Heart right ventricle (tissue), 16 donors: ENCODE measurements around the gene CDH13. TPM values are rescaled to one million over a fixed set of nuclear protein-coding genes. Genes with fewer than 3 reads are reported as not detected.

Experiments used
- ATAC-seq, 8 donors: fragments of 200-7000 bp; cut with Tn5 transposase; one replicate each; pipeline ENCODE4 v1.9.1; 2020; ENCODE audit warnings: mild to moderate bottlenecking in 8 of 8, moderate library complexity in 8 of 8, moderate number of reproducible peaks in 1 of 8
- DNase-seq, 2 donors: peaks; one replicate each; pipeline ENCODE4 v3.0.0-alpha.2; 2020
- H3K27ac ChIP-seq, 10 donors: fragments of 200-600 bp; sonication (generic) in 2 of 10; one replicate each; pipeline versions ENCODE4 v1.5.0 to v1.8.0; 2020 to 2022; ENCODE audit warnings: mild to moderate bottlenecking in 3 of 10
- H3K27me3 ChIP-seq, 7 donors: fragments of 200-600 bp; one replicate each; pipeline ENCODE4 v1.8.0; 2021 to 2022; ENCODE audit warnings: mild to moderate bottlenecking in 2 of 7
- H3K36me3 ChIP-seq, 9 donors: fragments of 200-600 bp; sonication (generic) in 1 of 9; one replicate each; pipeline versions ENCODE4 v1.5.0 to v1.8.0; 2020 to 2022; ENCODE audit warnings: mild to moderate bottlenecking in 2 of 9
- H3K4me1 ChIP-seq, 9 donors: fragments of 200-600 bp; sonication (generic) in 1 of 9; one replicate each; pipeline versions ENCODE4 v1.5.0 to v1.8.0; 2020 to 2022; ENCODE audit warnings: mild to moderate bottlenecking in 4 of 9
- H3K4me3 ChIP-seq, 10 donors: fragments of 200-600 bp; sonication (generic) in 2 of 10; one replicate each; pipeline versions ENCODE4 v1.5.0 to v1.8.0; 2020 to 2022; ENCODE audit warnings: mild to moderate bottlenecking in 7 of 10, moderate library complexity in 2 of 10
- H3K9me3 ChIP-seq, 11 donors: fragments of 200-600 bp in 10 of 11; sonication (generic) in 2 of 11; one replicate each; pipeline versions ENCODE4 v1.5.0 to v1.8.0; 2013 to 2022; ENCODE audit warnings: mild to moderate bottlenecking in 2 of 11, control low read depth in 1 of 11, moderate library complexity in 1 of 11
- WGBS, 2 donors: extraction: QIAGEN DNeasy Blood & Tissue Kit; methylation state at CpG; one replicate each; pipeline ENCODE4 v1.1.7; 2013; ENCODE audit warnings: inconsistent platforms in 1 of 2; 5-methylcytosine and 5-hydroxymethylcytosine counted together
- intact Hi-C, 10 donors: fragments of 100-400 bp; cut with DNase I; formaldehyde crosslinking; loops; one replicate each; pipeline versions ENCODE4 v1.11.1 to v1.14.2; 2022
- polyA plus RNA-seq, 2 donors: library from polyadenylated mRNA; stranded (reverse); fragments of 200-250 nt; gene quantifications; one replicate each; pipeline ENCODE4 v1.2.3, GENCODE V29; 2013
- total RNA-seq, 10 donors: library from RNA; stranded (reverse); fragmentation: NEBNext Ultra II Directional in 3 of 10; extraction: Animal tissue kit (Norgen Biotek cat#: 25700) in 3 of 10; gene quantifications; one replicate each; pipeline versions ENCODE4 v1.2.1 to v1.2.4, GENCODE V29; 2021 to 2023
- TF ChIP-seq, protein P1 (sequence below), 9 donors: fragments of 200-600 bp; sonication (generic) in 2 of 9; IDR thresholded peaks; one replicate each; pipeline versions ENCODE4 v1.5.0 to v1.8.0; 2021 to 2022; ENCODE audit warnings: antibody characterized with exemption in 9 of 9, mild to moderate bottlenecking in 5 of 9, moderate library complexity in 1 of 9
- donor health status: Arrhythmogenic right ventricular cardiomyopathy.
- donor health status: ischemic (EF 13 %, LVEDD 7.1; RV severe dilation, severe dysfunction).
- donor health status: healthy with polysubstance abuse.
- donor health status: DM: no; HTN: yes; CAD: no.
- donor health status: DM: no; HTN: no; CAD: no.
- donor health status: ischemic (EF 25% LVEDD 6.9; RV normal size, moderate dysfunction).
- donor health status: ischemic (EF 25% LVEDD 5.7; RV mildly dilated, moderate dysfunction).
- donor health status: healthy.
- donor health status: DM: yes; HTN: yes; CAD: no.
- donor health status: Ischemic cardiomyopathy.
- donor health status: ischemic (EF 35%, LVEDD 5.7; RV mildly dilated, moderate dysfunction).
- donor health status: nonischemic (EF 11% LVEDD 7.7; RV severe dilation, severe dysfunction).
- donor health status: DM: yes; HTN: yes; CAD: no.
- donor health status: PGD.
- donor health status: ischemic (EF 29% LVEDD 5.4; RV normal size, mild dysfunction).
- donor health status: nonischemic (EF 23%, LVEDD 6.1; RV moderate dilation, normal function).

CDH13 gene
- total and polyA plus RNA-seq, 12 donors: 15.5 to 221 (median 168) TPM

- WGBS, 2 donors: 40 to 48% methylated on average over 5 of the region's 5 CpGs
- no peaks in the 10 kb centered on the region for H3K36me3 ChIP-seq
- DNase-seq (peak in 1 of 2 donors; percentile 33), ATAC-seq (peak in 7 of 8 donors; percentile 69 to 92 (median 87))
- TF ChIP-seq, protein P1, sequence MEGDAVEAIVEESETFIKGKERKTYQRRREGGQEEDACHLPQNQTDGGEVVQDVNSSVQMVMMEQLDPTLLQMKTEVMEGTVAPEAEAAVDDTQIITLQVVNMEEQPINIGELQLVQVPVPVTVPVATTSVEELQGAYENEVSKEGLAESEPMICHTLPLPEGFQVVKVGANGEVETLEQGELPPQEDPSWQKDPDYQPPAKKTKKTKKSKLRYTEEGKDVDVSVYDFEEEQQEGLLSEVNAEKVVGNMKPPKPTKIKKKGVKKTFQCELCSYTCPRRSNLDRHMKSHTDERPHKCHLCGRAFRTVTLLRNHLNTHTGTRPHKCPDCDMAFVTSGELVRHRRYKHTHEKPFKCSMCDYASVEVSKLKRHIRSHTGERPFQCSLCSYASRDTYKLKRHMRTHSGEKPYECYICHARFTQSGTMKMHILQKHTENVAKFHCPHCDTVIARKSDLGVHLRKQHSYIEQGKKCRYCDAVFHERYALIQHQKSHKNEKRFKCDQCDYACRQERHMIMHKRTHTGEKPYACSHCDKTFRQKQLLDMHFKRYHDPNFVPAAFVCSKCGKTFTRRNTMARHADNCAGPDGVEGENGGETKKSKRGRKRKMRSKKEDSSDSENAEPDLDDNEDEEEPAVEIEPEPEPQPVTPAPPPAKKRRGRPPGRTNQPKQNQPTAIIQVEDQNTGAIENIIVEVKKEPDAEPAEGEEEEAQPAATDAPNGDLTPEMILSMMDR (IDR thresholded peaks at IDR 0.05): no peak
- no peaks in the 10 kb centered on the region for H3K9me3 ChIP-seq
- peak overlapping the region in 8 of 10 donors; percentile 30 to 69 (median 61) for H3K27ac ChIP-seq
- peaks cover 0 to 21% (median 6%) of the 10 kb centered on the region in 9 donors for H3K4me1 ChIP-seq
- H3K4me3 ChIP-seq: peak overlapping the region in 6 of 10 donors; percentile 5 to 32 (median 21)
- H3K27me3 ChIP-seq: no peaks in the 10 kb centered on the region
- intact Hi-C loops: loop anchor here in 1 of 10 donors (10.0 kb wide), 1 partner anchor 241 kb away; no protein-coding TSS in a partner anchor
These were observed 369.2 kb downstream of the CDH13 start for GRCh38 chr16:82995924-82996441.

- no peaks in the 10 kb centered on the region for H3K27me3 ChIP-seq
- peak overlapping the region in 1 of 10 donors; percentile 63 for H3K27ac ChIP-seq
- DNase-seq (no peak), ATAC-seq (no peak)
- no peak overlapping the region for H3K4me3 ChIP-seq
- intact Hi-C loops: loop anchor here in 1 of 10 donors (10.0 kb wide), 1 partner anchor 242 kb away; no protein-coding TSS in a partner anchor
- TF ChIP-seq, protein P1 (IDR thresholded peaks at IDR 0.05): no peak
- H3K4me1 ChIP-seq: peaks cover 0 to 21% (median 6%) of the 10 kb centered on the region in 9 donors
- 88 to 96% methylated on average over 4 of the region's 4 CpGs for WGBS, 2 donors
- H3K9me3 ChIP-seq: no peaks in the 10 kb centered on the region
- no peaks in the 10 kb centered on the region for H3K36me3 ChIP-seq
These were observed 370.0 kb downstream of the CDH13 start for GRCh38 chr16:82996814-82997213.

DNA sequence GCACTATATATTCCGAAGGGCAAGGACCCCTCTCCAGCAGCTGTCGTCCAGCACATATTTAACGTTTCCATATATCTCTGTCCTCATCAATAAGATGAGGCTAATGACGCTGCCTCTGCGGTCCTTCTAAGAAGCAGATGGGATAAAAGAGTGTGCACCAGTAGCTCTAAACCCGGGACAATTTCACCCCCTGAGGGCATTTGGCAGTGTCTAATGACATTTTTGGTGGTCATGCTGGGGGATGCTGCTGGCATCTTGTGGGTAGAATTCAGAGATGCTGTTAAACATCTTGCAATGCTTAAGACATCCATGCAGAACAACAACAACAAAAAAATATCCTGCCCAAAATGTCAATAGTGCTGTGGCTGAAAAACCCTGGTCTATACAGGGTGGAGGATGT is 372.9 kb downstream of the CDH13 start:
- Histone ChIP-seq H3K4me3 (no peak overlapping the region), H3K27ac (no peak overlapping the region), H3K9me3 (no peaks in the 10 kb centered on the region), H3K4me1 (peaks cover 0 to 30% (median 12%) of the 10 kb centered on the region in 9 donors), H3K27me3 (no peaks in the 10 kb centered on the region), H3K36me3 (no peaks in the 10 kb centered on the region)
- intact Hi-C loops: loop anchor here in 1 of 10 donors (10.0 kb wide), 1 partner anchor 245 kb away; no protein-coding TSS in a partner anchor
- no peak for ATAC-seq
- DNase-seq: no peak
- TF ChIP-seq, protein P1 (IDR thresholded peaks at IDR 0.05): no peak
- 92% methylated on average over 6 of the region's 6 CpGs for WGBS, 2 donors

GRCh38 chr16:83002351-83003334 is 375.9 kb downstream of the CDH13 start:
- Histone ChIP-seq H3K27me3 (no peaks in the 10 kb centered on the region), H3K9me3 (no peaks in the 10 kb centered on the region), H3K4me1 (peaks cover 0 to 30% (median 6%) of the 10 kb centered on the region in 9 donors), H3K27ac (peak overlapping the region in 1 of 10 donors; percentile 32), H3K36me3 (no peaks in the 10 kb centered on the region), H3K4me3 (no peak overlapping the region)
- intact Hi-C loops: no loop called here
- DNase-seq (no peak), ATAC-seq (peak in 3 of 8 donors; percentile 48 to 68 (median 54))
- TF ChIP-seq, protein P1 (IDR thresholded peaks at IDR 0.05): no peak
- 83 to 88% methylated on average over 8 of the region's 8 CpGs for WGBS, 2 donors
